Neuron (in vitro differentiated cells): ENCODE data around the gene FSTL4.
A peak's percentile ranks its signal among the peaks of the same experiment; 100 is the strongest.
"Not testable (repeated sequence)": the region's sequence is repeated elsewhere in the genome, so short reads cannot be mapped to it uniquely, and the experiment has no call there.

Experiments used
- H2AFZ ChIP-seq: one replicate; pipeline ENCODE4 v1.6.1; 2013; ENCODE audit warnings: low read depth, mild to moderate bottlenecking, inconsistent platforms, low read length, moderate library complexity
- H3K27me3 ChIP-seq: one replicate; pipeline ENCODE4 v1.6.1; 2013; ENCODE audit warnings: low read length; ENCODE audit not compliant: insufficient read depth
- H3K36me3 ChIP-seq: one replicate; pipeline ENCODE4 v1.6.1; 2013; ENCODE audit warnings: low read length; ENCODE audit not compliant: insufficient read depth
- H3K4me1 ChIP-seq: one replicate; pipeline ENCODE4 v1.6.1; 2013; ENCODE audit warnings: low read length; ENCODE audit not compliant: insufficient read depth
- H3K4me3 ChIP-seq: 2 replicates; pipeline ENCODE4 v1.5.1; 2013; ENCODE audit warnings: mild to moderate bottlenecking, low read length, moderate library complexity
- H3K9me3 ChIP-seq: one replicate; pipeline ENCODE4 v1.6.1; 2013; ENCODE audit warnings: low read length

Gene FSTL4

GRCh38 chr5:133398646-133399101 lies 213.7 kb downstream of the FSTL4 start:
- Histone ChIP-seq H3K4me1 (peaks cover 39% of the 10 kb centered on the region), H2AFZ (no peak overlapping the region), H3K27me3 (no peaks in the 10 kb centered on the region), H3K36me3 (no peaks in the 10 kb centered on the region), H3K9me3 (no peaks in the 10 kb centered on the region), H3K4me3 (no peak overlapping the region)

- no peak overlapping the region for H3K4me3 ChIP-seq
- H3K27me3 ChIP-seq = no peaks in the 10 kb centered on the region
- H3K4me1 ChIP-seq = peaks cover 38% of the 10 kb centered on the region
- H3K9me3 ChIP-seq = no peaks in the 10 kb centered on the region
- peak overlapping the region; percentile 31 for H2AFZ ChIP-seq
- no peaks in the 10 kb centered on the region for H3K36me3 ChIP-seq
Observed at GRCh38 chr5:133397990-133398645, 214.2 kb downstream of the FSTL4 start.

GRCh38 chr5:133397348-133397747 lies 215.0 kb downstream of the FSTL4 start:
- no peaks in the 10 kb centered on the region for H3K27me3 ChIP-seq
- peaks cover 31% of the 10 kb centered on the region for H3K4me1 ChIP-seq
- no peak overlapping the region for H2AFZ ChIP-seq
- H3K36me3 ChIP-seq = no peaks in the 10 kb centered on the region
- H3K4me3 ChIP-seq = no peak overlapping the region
- no peaks in the 10 kb centered on the region for H3K9me3 ChIP-seq

GRCh38 chr5:133396814-133397213 lies 215.5 kb downstream of the FSTL4 start:
- Histone ChIP-seq H3K4me1 (peaks cover 25% of the 10 kb centered on the region), H3K27me3 (no peaks in the 10 kb centered on the region), H3K9me3 (no peaks in the 10 kb centered on the region), H3K4me3 (no peak overlapping the region), H2AFZ (no peak overlapping the region), H3K36me3 (no peaks in the 10 kb centered on the region)

- H2AFZ ChIP-seq = no peak overlapping the region
- no peak overlapping the region for H3K4me3 ChIP-seq
- no peaks in the 10 kb centered on the region for H3K36me3 ChIP-seq
- H3K4me1 ChIP-seq = peaks cover 25% of the 10 kb centered on the region
- H3K27me3 ChIP-seq = no peaks in the 10 kb centered on the region
- no peaks in the 10 kb centered on the region for H3K9me3 ChIP-seq
Observed at GRCh38 chr5:133396187-133396741, 216.1 kb downstream of the FSTL4 start.

- not testable (repeated sequence) for H3K9me3 ChIP-seq, H3K36me3 ChIP-seq, H3K4me3 ChIP-seq, H3K27me3 ChIP-seq, H2AFZ ChIP-seq
- H3K4me1 ChIP-seq = peaks cover 25% of the 10 kb centered on the region
Observed at GRCh38 chr5:133395207-133395606, 217.1 kb downstream of the FSTL4 start.

GRCh38 chr5:133394477-133394817 lies 217.9 kb downstream of the FSTL4 start:
- not testable (repeated sequence) for H2AFZ ChIP-seq, H3K27me3 ChIP-seq

GRCh38 chr5:133393776-133394476 lies 218.4 kb downstream of the FSTL4 start:
- no peaks in the 10 kb centered on the region for H3K36me3 ChIP-seq
- H3K4me3 ChIP-seq = no peak overlapping the region
- H2AFZ ChIP-seq = no peak overlapping the region
- H3K9me3 ChIP-seq = no peaks in the 10 kb centered on the region
- no peaks in the 10 kb centered on the region for H3K27me3 ChIP-seq
- H3K4me1 ChIP-seq = peaks cover 25% of the 10 kb centered on the region

More at GRCh38 chr5:133394477-133394817, 217.9 kb downstream of the FSTL4 start:
- not testable (repeated sequence) for H3K36me3 ChIP-seq, H3K4me3 ChIP-seq, H3K9me3 ChIP-seq
- H3K4me1 ChIP-seq = peaks cover 25% of the 10 kb centered on the region

- Histone ChIP-seq H3K4me1 (peaks cover 13% of the 10 kb centered on the region), H3K36me3 (no peaks in the 10 kb centered on the region), H3K4me3 (no peak overlapping the region), H3K27me3 (no peaks in the 10 kb centered on the region), H2AFZ (no peak overlapping the region), H3K9me3 (no peaks in the 10 kb centered on the region)
Observed at GRCh38 chr5:133392448-133392847, 219.9 kb downstream of the FSTL4 start.

- Histone ChIP-seq H3K9me3 (no peaks in the 10 kb centered on the region), H3K4me1 (peaks cover 4% of the 10 kb centered on the region), H3K27me3 (no peaks in the 10 kb centered on the region), H2AFZ (no peak overlapping the region), H3K4me3 (no peak overlapping the region), H3K36me3 (no peaks in the 10 kb centered on the region)
Observed at GRCh38 chr5:133391354-133392136, 220.8 kb downstream of the FSTL4 start.

- Histone ChIP-seq H2AFZ (no peak overlapping the region), H3K27me3 (no peaks in the 10 kb centered on the region), H3K4me3 (no peak overlapping the region), H3K4me1 (no peaks in the 10 kb centered on the region), H3K36me3 (no peaks in the 10 kb centered on the region), H3K9me3 (no peaks in the 10 kb centered on the region)
Observed at GRCh38 chr5:133390416-133391353, 221.7 kb downstream of the FSTL4 start.

- no peaks in the 10 kb centered on the region for H3K36me3 ChIP-seq
- no peaks in the 10 kb centered on the region for H3K4me1 ChIP-seq
- H2AFZ ChIP-seq = no peak overlapping the region
- H3K27me3 ChIP-seq = no peaks in the 10 kb centered on the region
- H3K4me3 ChIP-seq = no peak overlapping the region
- H3K9me3 ChIP-seq = no peaks in the 10 kb centered on the region
Observed at GRCh38 chr5:133389066-133389590, 223.2 kb downstream of the FSTL4 start.
